Ovary (tissue), 3 donors: Measurements from ENCODE around the gene PRKACG.

ENCODE experiments used
- CTCF ChIP-seq, 3 donors: fragments of 450-650 bp in 2 of 3; fragments of 200-600 bp in 1 of 3; IDR thresholded peaks; one replicate each; pipeline versions ENCODE4 v1.5.1 to v1.8.0; 2016 to 2022; ENCODE audit warnings: antibody characterized with exemption in 3 of 3, mild to moderate bottlenecking in 1 of 3
- EP300 ChIP-seq: sonication (generic); formaldehyde crosslinking; IDR thresholded peaks from one replicate; pipeline ENCODE4 v1.6.1; 2017; ENCODE audit warnings: antibody characterized with exemption
- POLR2A ChIP-seq: fragments of 450-650 bp; IDR thresholded peaks from one replicate; pipeline ENCODE4 v1.6.1; 2017; ENCODE audit warnings: antibody characterized with exemption, mild to moderate bottlenecking, moderate library complexity
- donor health status: DM: no; HTN: no; CAD: no.

GRCh38 chr9:68967800-68968199, 46.1 kb downstream of the PRKACG start:
- no peak for TF ChIP-seq CTCF (IDR thresholded peaks at IDR 0.05)
- no peak for TF ChIP-seq POLR2A
- no peak for TF ChIP-seq EP300
